ENCODE results near the gene ADAMTSL1.

The ADAMTSL1 gene

DNA sequence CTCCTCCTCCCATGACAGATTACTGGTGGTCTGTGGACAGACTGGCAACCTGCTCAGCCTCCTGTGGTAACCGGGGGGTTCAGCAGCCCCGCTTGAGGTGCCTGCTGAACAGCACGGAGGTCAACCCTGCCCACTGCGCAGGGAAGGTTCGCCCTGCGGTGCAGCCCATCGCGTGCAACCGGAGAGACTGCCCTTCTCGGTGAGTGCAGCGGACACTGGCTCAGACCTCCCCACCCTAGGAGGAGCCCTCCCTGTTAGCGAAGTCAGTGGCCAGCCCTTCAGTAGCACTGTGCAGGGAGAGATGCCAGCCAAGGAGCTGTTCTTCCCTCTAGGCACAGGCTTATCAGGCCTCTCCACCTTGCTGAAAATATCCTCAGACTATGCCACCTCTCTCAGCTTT lies 415.6 kb downstream of the ADAMTSL1 start:
- in situ Hi-C loops (cut with HindIII; ENCODE audit: low sequenced_read_pairs): no loop called here

GRCh38 chr9:18890372-18890771 lies 416.4 kb downstream of the ADAMTSL1 start:
- in situ Hi-C loops (cut with HindIII; ENCODE audit: low sequenced_read_pairs): no loop called here

- in situ Hi-C loops (cut with HindIII; ENCODE audit: low sequenced_read_pairs): no loop called here
Observed at GRCh38 chr9:18891946-18892670, 418.2 kb downstream of the ADAMTSL1 start.

GRCh38 chr9:18893046-18893445 lies 419.1 kb downstream of the ADAMTSL1 start:
- in situ Hi-C loops (cut with HindIII; ENCODE audit: low sequenced_read_pairs): no loop called here

- in situ Hi-C loops (cut with HindIII; ENCODE audit: low sequenced_read_pairs): no loop called here
Observed at GRCh38 chr9:18893491-18893890, 419.5 kb downstream of the ADAMTSL1 start.

DNA sequence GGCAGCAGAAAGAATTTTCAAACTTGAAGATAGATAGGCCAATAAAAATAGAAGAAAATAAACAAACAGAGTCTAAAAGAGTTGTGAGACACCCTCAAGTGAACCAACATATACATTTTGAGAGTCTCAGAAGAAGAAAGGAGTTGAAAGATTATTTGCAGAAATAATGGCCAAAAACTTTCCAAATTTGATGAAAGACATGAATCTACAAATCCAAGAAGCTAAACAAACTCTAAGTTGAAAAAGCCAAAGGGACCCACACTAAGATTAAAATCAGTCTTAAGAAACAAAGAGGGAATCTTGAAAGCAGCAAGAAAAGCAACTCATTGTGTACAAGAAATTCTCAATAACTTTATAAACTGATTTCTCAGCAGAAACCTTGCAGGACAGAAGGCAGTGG lies 422.1 kb downstream of the ADAMTSL1 start:
- in situ Hi-C loops (cut with HindIII; ENCODE audit: low sequenced_read_pairs): no loop called here

DNA sequence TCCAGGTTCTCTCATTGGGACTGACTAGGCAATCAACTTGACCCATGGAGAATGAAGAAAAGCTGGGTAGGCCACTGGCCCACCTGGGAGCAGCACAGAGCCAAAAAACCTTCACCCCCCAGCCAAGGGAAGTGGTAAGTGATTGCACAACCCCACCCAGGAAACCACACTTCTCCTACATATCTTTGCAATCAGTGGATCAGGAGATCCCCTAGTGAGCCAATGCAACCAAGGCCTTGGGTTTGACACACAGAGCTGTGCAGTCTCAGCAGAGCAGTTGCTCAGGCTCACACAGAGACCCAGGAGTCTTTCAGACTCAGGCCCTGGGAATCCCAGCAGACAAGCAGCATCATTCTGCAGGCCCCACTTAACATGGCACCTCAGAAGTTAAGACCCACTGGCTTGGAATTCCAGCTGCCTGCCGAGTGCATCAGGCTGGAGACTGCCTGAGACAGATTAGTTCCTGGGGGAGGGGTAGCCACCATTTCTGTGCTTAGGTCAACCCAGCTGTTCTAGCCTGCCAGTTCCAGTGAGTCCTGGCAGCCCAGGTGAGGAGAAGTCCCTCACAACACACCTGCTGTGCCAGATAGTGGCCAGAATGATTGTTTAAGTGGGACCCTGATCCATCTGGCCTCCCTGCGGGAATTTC lies 422.7 kb downstream of the ADAMTSL1 start:
- in situ Hi-C loops (cut with HindIII; ENCODE audit: low sequenced_read_pairs): no loop called here

DNA sequence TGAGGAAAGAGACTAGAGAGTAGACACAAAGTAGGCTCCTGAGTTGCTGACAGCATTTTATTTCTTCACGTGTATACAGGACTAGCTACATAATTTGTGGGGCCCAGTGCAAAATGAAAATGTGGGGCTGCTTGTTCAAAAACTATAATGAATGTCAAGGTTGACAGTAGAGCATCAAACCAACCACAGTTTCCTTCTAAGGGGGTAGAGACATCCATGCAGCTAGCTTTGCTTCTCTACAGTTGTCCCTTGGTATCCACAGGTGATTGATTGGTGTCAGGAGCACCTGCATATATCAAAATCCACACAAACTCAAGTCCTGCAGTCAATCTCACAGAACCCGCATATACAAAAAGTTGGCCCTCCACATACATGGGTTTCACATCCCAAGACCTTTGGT lies 429.5 kb downstream of the ADAMTSL1 start:
- in situ Hi-C loops (cut with HindIII; ENCODE audit: low sequenced_read_pairs): loop anchor here (10.0 kb wide), 1 partner anchor 139 kb away; no protein-coding TSS in a partner anchor

- in situ Hi-C loops (cut with HindIII; ENCODE audit: low sequenced_read_pairs): loop anchor here (10.0 kb wide), 1 partner anchor 140 kb away; no protein-coding TSS in a partner anchor
Observed at GRCh38 chr9:18905028-18905882, 431.3 kb downstream of the ADAMTSL1 start.

- in situ Hi-C loops (cut with HindIII; ENCODE audit: low sequenced_read_pairs): loop anchor here (10.0 kb wide), 1 partner anchor 141 kb away; no protein-coding TSS in a partner anchor
Observed at GRCh38 chr9:18905883-18906629, 432.1 kb downstream of the ADAMTSL1 start.

DNA sequence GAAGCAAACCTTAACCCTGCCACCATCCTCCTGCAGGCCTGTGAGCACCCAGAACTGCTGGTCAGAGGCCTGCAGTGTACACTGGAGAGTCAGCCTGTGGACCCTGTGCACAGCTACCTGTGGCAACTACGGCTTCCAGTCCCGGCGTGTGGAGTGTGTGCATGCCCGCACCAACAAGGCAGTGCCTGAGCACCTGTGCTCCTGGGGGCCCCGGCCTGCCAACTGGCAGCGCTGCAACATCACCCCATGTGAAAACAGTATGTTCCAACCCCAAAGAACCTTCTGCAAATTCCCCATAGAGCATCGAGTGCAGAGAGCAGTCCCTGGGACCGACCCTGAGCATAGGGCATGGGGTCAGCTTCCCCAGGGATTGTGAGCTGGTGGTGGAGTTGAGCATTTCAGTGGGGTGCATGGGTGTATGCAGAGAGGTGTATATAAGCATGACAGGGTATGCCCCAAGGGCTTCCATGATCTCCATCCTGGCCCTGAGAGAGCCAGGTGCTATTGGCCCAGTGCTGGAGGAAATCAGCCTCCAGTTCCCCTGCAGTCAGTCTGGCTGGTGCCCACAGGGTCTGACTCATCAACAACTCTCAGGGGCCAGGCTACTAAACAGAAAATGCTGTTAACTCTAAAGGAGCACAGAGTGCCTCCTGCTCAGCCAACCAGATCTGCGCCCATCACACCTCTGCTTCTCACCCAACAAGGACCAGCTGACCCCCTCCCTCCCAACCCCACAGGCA lies 432.9 kb downstream of the ADAMTSL1 start:
- in situ Hi-C loops (cut with HindIII; ENCODE audit: low sequenced_read_pairs): loop anchor here (10.0 kb wide), 1 partner anchor 142 kb away; no protein-coding TSS in a partner anchor

DNA sequence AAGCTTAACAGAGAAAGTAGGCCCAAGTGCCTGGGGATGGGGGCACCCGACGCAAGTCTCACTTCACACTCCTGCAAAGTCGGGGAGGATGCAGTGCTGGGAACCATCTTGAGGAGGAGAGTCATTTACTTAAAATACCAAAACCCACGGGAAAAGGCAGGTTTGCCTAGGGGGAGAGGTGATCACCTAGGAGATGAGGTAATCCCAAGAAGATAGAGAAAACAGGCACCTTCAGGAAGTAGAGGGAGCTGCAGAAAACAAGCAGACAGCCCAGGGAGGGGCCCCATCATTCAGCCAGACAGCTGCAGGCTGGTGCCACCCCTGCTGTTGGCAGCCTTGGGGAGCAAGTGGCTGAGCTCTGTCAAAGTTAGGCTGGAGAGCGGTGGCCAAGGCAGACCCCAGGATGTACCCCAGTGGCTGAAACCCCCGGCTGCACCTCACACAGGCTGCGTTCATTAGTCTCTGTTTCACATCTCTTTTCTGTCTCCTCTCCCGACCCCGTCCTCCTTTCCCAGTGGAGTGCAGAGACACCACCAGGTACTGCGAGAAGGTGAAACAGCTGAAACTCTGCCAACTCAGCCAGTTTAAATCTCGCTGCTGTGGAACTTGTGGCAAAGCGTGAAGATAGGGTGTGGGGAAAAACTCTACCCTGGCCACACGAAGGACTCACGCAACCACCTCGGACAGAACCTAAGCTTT lies 434.1 kb downstream of the ADAMTSL1 start:
- in situ Hi-C loops (cut with HindIII; ENCODE audit: low sequenced_read_pairs): loop anchor here (10.0 kb wide), 1 partner anchor 143 kb away; no protein-coding TSS in a partner anchor

GRCh38 chr9:18909140-18910018 lies 435.4 kb downstream of the ADAMTSL1 start:
- in situ Hi-C loops (cut with HindIII; ENCODE audit: low sequenced_read_pairs): loop anchor here (10.0 kb wide), 1 partner anchor 145 kb away; no protein-coding TSS in a partner anchor

- in situ Hi-C loops (cut with HindIII; ENCODE audit: low sequenced_read_pairs): no loop called here
Observed at GRCh38 chr9:18910435-18910834, 436.5 kb downstream of the ADAMTSL1 start.

GRCh38 chr9:18910916-18911315 lies 437.0 kb downstream of the ADAMTSL1 start:
- in situ Hi-C loops (cut with HindIII; ENCODE audit: low sequenced_read_pairs): no loop called here

GRCh38 chr9:18911714-18912342 lies 437.9 kb downstream of the ADAMTSL1 start:
- in situ Hi-C loops (cut with HindIII; ENCODE audit: low sequenced_read_pairs): no loop called here

GRCh38 chr9:18920141-18921084 lies 446.5 kb downstream of the ADAMTSL1 start:
- in situ Hi-C loops (cut with HindIII; ENCODE audit: low sequenced_read_pairs): no loop called here
